ENCODE data around the gene ETV7.

Gene ETV7

GRCh38 chr6:36323062-36323461, 64.4 kb downstream of the ETV7 start:
- no peak for DNase-seq (ENCODE audit: low read depth, low spot score)

GRCh38 chr6:36322591-36322990, 64.9 kb downstream of the ETV7 start:
- no peak for DNase-seq (ENCODE audit: low read depth, low spot score)

- no peak for DNase-seq (ENCODE audit: low read depth, low spot score)
These were observed 67.0 kb downstream of the ETV7 start for GRCh38 chr6:36320475-36320874.

GRCh38 chr6:36319821-36320220, 67.6 kb downstream of the ETV7 start:
- no peak for DNase-seq (ENCODE audit: low read depth, low spot score)

- DNase-seq (ENCODE audit: low read depth, low spot score), result no peak
These were observed 68.1 kb downstream of the ETV7 start for GRCh38 chr6:36319436-36319762.

- no peak for DNase-seq (ENCODE audit: low read depth, low spot score)
These were observed 68.6 kb downstream of the ETV7 start for GRCh38 chr6:36318690-36319435.

- no peak for DNase-seq (ENCODE audit: low read depth, low spot score)
These were observed 69.8 kb downstream of the ETV7 start for GRCh38 chr6:36317623-36318022.
